Measurements from ENCODE around the gene ADGRV1. TPM values are rescaled to one million over a fixed set of nuclear protein-coding genes. Genes with fewer than 3 reads are reported as not detected.

The ADGRV1 gene
- total RNA-seq, 1 experiment from 2014 or later, result not detected

DNA sequence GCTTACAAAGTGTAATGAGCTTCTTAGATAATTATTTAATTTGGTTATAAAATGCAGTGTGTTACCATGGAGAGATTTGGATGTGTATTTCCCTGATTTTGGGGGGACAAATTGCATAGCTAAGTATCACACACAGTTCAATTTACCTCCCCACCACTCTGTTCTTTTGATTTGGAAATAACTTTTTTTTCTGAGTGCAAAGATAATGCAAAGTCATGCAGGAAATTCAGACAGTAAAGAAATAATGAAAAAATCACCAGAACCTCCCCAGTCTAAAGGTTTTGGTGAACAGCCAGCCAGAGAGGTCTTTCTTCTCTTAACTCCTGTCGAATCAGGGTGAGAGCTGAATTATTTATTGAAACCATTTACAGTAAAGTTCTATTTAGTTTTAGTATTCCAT is 3.2 kb downstream of the ADGRV1 start:
- TF ChIP-seq, protein P1, sequence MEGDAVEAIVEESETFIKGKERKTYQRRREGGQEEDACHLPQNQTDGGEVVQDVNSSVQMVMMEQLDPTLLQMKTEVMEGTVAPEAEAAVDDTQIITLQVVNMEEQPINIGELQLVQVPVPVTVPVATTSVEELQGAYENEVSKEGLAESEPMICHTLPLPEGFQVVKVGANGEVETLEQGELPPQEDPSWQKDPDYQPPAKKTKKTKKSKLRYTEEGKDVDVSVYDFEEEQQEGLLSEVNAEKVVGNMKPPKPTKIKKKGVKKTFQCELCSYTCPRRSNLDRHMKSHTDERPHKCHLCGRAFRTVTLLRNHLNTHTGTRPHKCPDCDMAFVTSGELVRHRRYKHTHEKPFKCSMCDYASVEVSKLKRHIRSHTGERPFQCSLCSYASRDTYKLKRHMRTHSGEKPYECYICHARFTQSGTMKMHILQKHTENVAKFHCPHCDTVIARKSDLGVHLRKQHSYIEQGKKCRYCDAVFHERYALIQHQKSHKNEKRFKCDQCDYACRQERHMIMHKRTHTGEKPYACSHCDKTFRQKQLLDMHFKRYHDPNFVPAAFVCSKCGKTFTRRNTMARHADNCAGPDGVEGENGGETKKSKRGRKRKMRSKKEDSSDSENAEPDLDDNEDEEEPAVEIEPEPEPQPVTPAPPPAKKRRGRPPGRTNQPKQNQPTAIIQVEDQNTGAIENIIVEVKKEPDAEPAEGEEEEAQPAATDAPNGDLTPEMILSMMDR (IDR thresholded peaks at IDR 0.05; ENCODE audit: unreplicated experiment), result no peak
- no peak for DNase-seq (ENCODE audit: unreplicated experiment)
- ChIA-PET CTCF (interaction anchor here (0.8 kb wide), 1 partner anchor 31 kb away, joined by 3 read pairs; no protein-coding TSS in a partner anchor), POLR2A (no interaction called here)
- BruUV-seq (replicated peaks), result no TSS peak
- Mint-ChIP-seq H3K27me3 (ENCODE audit: insufficient read depth, unreplicated experiment) (peaks cover 96% of the 10 kb centered on the region), H3K27ac (ENCODE audit: low read depth, unreplicated experiment) (no peak overlapping the region), H3K9me3 (ENCODE audit: unreplicated experiment) (no peaks in the 10 kb centered on the region), H3K4me1 (ENCODE audit: insufficient read depth, unreplicated experiment) (peaks cover 9% of the 10 kb centered on the region), H3K36me3 (ENCODE audit: insufficient read depth, unreplicated experiment) (no peaks in the 10 kb centered on the region), H3K4me3 (ENCODE audit: unreplicated experiment) (no peak overlapping the region)
- intact Hi-C loops (cut with micrococcal nuclease), result no loop called here

DNA sequence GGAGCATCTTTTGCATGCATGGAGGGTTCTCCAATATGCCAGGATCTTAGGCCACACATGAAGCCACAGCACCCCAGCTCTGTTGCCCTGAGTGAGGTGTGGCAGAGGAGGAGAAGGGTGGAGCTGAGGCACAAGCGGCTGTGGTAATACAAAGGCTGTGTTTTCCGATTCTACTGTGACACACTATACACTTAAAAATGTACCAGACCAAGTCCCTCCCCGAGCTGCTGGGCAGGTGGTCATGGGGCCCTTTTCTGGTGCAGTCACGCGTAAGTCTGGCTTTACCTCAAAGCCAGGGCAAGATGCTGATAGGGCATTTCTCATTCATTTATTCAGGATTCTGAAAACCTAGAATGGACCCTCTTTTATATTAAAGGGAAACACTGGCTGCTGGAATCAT is 3.7 kb downstream of the ADGRV1 start:
- Mint-ChIP-seq H3K4me1 (ENCODE audit: insufficient read depth, unreplicated experiment) (peaks cover 9% of the 10 kb centered on the region), H3K27ac (ENCODE audit: low read depth, unreplicated experiment) (no peak overlapping the region), H3K4me3 (ENCODE audit: unreplicated experiment) (no peak overlapping the region), H3K36me3 (ENCODE audit: insufficient read depth, unreplicated experiment) (no peaks in the 10 kb centered on the region), H3K27me3 (ENCODE audit: insufficient read depth, unreplicated experiment) (peaks cover 96% of the 10 kb centered on the region), H3K9me3 (ENCODE audit: unreplicated experiment) (no peaks in the 10 kb centered on the region)
- ChIA-PET CTCF (no interaction called here), POLR2A (no interaction called here)
- intact Hi-C loops (cut with micrococcal nuclease), result no loop called here
- BruUV-seq (replicated peaks), result no TSS peak
- DNase-seq (ENCODE audit: unreplicated experiment), result no peak
- TF ChIP-seq, protein P1 (IDR thresholded peaks at IDR 0.05; ENCODE audit: unreplicated experiment), result no peak

DNA sequence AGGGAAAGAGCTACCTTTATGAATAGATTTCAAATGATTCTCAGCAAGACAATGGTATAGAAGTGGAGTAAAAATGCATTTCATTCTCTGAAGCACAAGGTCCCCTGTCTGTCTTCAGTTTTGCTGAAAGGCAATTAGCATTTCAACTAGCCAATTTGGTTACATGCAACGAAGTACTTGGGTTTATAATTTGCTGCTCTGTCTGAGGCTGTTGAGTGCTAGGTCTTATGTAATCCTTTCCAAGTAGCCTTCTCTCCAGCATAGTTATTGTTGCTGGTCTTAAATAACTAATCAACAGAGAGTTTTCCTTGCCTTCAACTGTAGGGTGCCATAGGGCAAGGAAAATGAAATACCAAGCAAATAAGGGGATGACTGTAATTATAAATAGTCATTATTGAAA is 4.5 kb downstream of the ADGRV1 start:
- ChIA-PET POLR2A (no interaction called here), CTCF (interaction anchor here (1.7 kb wide), 1 partner anchor 41 kb away, joined by 8 read pairs; no protein-coding TSS in a partner anchor)
- DNase-seq (ENCODE audit: unreplicated experiment), result no peak
- TF ChIP-seq, protein P1 (IDR thresholded peaks at IDR 0.05; ENCODE audit: unreplicated experiment), result no peak
- H3K9me3 Mint-ChIP-seq (ENCODE audit: unreplicated experiment), result no peaks in the 10 kb centered on the region
- H3K27me3 Mint-ChIP-seq (ENCODE audit: insufficient read depth, unreplicated experiment), result peaks cover 96% of the 10 kb centered on the region
- BruUV-seq (replicated peaks), result no TSS peak
- no peak overlapping the region for H3K4me3 Mint-ChIP-seq (ENCODE audit: unreplicated experiment)
- peaks cover 7% of the 10 kb centered on the region for H3K4me1 Mint-ChIP-seq (ENCODE audit: insufficient read depth, unreplicated experiment)
- no peak overlapping the region for H3K27ac Mint-ChIP-seq (ENCODE audit: low read depth, unreplicated experiment)
- intact Hi-C loops (cut with micrococcal nuclease), result no loop called here
- no peaks in the 10 kb centered on the region for H3K36me3 Mint-ChIP-seq (ENCODE audit: insufficient read depth, unreplicated experiment)

DNA sequence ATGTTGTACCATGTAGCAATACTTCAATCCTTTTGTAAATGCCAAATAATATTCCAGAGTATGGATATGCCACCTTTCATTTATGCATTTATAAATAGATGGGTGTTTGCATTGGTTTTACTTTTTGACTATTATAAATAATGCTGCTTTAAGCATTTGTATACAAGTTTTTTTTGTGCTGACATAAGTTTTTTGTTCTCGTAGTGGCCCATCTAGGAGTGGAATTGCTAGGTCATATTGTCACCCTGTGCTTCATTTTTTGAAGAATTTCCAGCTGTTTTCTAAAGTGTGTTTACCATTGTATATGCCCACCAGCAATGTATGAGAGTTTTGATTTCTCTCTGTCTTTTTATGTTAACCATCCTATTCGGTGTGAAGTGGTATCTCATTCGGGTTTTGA is 6.9 kb downstream of the ADGRV1 start:
- Mint-ChIP-seq H3K36me3 (ENCODE audit: insufficient read depth, unreplicated experiment) (no peaks in the 10 kb centered on the region), H3K4me1 (ENCODE audit: insufficient read depth, unreplicated experiment) (no peaks in the 10 kb centered on the region), H3K4me3 (ENCODE audit: unreplicated experiment) (no peak overlapping the region), H3K9me3 (ENCODE audit: unreplicated experiment) (no peaks in the 10 kb centered on the region), H3K27ac (ENCODE audit: low read depth, unreplicated experiment) (no peak overlapping the region), H3K27me3 (ENCODE audit: insufficient read depth, unreplicated experiment) (peaks cover 93% of the 10 kb centered on the region)
- BruUV-seq (replicated peaks), result no TSS peak
- TF ChIP-seq, protein P1 (IDR thresholded peaks at IDR 0.05; ENCODE audit: unreplicated experiment), result no peak
- intact Hi-C loops (cut with micrococcal nuclease), result no loop called here
- DNase-seq (ENCODE audit: unreplicated experiment), result no peak
- ChIA-PET POLR2A (no interaction called here), CTCF (no interaction called here)
